Neural progenitor cell (in vitro differentiated cells): ENCODE measurements around the gene ERVFRD-1.

Experiments
- EZH2 ChIP-seq: fragments of 200-600 bp; sonication (generic); IDR thresholded peaks from 2 replicates; pipeline ENCODE4 v1.6.1; 2017; ENCODE audit warnings: antibody characterized with exemption, mild to moderate bottlenecking, moderate library complexity
- TF ChIP-seq, protein P1 (sequence below): fragments of 200-600 bp; sonication (generic); IDR thresholded peaks from 2 replicates; pipeline ENCODE4 v1.5.1; 2017; ENCODE audit warnings: antibody characterized with exemption, mild to moderate bottlenecking

DNA sequence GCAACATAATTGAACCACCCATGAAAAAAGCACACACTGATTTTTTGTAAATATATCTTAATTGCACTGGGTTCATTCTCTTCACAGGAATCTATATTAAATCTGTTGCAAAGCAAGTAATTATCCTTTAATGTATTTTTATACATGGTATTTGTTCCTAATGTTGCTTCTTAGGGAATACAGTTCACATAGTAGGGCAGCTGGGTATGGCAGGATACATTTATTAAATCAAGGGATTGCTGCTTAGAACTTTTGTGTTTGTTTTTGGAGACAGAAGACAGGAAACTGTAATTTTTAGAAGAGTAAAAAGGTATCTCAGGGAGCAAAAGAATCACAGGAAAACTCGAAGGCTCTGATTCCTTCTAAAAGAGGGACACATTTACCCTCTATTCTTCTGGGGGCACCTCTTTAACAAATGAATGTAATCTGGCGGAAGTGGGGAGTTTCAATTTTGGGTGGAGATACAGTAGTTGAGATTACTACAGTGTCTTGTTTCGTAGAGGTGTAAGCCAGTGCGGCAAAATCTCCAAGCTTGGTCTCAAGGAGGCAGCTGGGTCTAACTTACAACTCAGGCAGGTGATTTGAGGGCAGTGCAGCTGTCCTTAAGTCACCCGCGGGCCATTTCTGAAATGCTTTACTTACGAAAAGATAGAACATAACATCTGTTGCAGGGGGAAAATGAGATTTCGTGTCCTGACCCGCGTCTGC is 18.7 kb downstream of the ERVFRD-1 start:
- TF ChIP-seq, protein P1, sequence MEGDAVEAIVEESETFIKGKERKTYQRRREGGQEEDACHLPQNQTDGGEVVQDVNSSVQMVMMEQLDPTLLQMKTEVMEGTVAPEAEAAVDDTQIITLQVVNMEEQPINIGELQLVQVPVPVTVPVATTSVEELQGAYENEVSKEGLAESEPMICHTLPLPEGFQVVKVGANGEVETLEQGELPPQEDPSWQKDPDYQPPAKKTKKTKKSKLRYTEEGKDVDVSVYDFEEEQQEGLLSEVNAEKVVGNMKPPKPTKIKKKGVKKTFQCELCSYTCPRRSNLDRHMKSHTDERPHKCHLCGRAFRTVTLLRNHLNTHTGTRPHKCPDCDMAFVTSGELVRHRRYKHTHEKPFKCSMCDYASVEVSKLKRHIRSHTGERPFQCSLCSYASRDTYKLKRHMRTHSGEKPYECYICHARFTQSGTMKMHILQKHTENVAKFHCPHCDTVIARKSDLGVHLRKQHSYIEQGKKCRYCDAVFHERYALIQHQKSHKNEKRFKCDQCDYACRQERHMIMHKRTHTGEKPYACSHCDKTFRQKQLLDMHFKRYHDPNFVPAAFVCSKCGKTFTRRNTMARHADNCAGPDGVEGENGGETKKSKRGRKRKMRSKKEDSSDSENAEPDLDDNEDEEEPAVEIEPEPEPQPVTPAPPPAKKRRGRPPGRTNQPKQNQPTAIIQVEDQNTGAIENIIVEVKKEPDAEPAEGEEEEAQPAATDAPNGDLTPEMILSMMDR: no peak
- no peak for TF ChIP-seq EZH2
